GM21825 (cell line): ENCODE measurements around the gene SH3BP1.
"Not testable (repeated sequence)": the region's sequence is repeated elsewhere in the genome, so short reads cannot be mapped to it uniquely, and the experiment has no call there.

Experiments
- ATAC-seq: cut with Tn5 transposase; IDR thresholded peaks from one replicate; pipeline ENCODE4 v1.9.1; 2021; ENCODE audit warnings: mild to moderate bottlenecking, moderate library complexity; ENCODE audit not compliant: unreplicated experiment

Gene SH3BP1

DNA sequence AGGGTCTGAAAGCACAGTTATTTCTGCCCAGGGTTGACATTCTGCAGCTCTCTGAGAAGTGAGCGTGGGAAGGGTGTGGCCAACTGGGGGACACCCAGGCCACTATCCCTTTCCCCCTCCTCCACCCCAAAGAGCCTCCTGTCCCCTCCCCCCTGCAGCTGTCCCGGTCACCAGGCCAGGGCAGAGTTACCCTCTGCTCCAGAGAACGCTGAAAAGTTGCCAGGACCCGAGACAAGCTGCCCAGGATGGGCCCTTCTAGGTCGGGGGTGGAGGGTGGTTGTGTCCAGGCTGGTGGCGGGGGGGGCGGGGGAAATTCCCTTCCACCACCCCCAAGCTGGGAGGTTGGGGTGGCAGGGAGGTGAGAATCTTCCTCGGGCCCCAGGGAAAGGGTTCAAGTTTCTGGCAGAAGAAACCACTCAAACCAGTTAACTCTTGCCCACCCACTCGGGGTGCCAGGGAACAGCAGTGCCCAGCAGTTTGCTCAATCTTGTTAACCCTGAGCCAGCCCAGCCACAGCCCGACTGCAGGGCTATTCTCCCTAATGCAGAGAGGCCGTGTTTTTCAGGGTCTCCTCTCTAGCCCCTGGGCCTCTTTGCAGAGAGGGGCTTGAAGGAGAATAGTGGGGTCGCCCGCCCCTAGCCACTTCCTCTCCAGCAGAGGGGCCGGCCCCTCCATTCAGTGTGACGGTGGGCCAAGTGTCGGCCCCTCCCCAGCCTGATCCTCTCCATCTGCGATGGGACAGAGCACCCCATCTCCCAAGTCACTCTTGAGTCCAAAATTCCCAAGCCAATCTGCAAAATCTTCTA, 36.7 kb downstream of the SH3BP1 start:
- ATAC-seq: no peak

DNA sequence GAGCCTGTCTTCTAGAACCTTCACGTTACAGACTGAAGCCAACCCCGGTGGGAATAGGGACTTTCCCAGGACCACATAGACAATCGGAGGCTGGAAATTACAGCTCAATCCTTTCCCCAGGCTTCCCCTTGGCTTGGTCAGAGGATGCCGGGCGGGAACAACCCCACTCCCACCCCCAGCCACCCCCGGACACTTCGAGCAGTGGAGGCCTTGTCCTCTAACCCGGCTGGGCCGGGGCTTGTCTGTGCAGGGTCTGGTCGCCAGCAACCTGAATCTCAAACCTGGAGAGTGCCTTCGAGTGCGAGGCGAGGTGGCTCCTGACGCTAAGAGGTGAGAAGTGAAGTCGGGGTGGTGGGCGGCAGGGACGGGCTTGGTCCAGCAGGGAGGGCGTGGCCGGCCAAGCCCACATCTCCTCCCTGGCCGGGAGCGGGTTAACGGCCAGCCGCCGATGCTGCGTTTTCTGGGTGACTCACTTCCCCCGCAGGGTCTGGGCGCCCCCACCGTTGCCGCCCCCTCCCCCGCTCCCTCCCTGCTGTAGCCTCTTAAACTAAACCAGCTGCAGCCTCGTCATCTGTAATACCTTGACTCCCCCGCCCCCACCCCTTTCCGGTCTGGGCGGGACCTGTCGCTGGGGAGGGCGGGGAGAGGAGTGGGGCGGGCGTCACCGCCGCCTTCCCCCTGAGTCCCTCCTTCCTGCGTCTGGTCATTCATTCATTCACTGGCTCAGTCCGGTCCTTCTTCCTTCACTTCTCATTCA, 37.4 kb downstream of the SH3BP1 start:
- peak; percentile 35 for ATAC-seq

DNA sequence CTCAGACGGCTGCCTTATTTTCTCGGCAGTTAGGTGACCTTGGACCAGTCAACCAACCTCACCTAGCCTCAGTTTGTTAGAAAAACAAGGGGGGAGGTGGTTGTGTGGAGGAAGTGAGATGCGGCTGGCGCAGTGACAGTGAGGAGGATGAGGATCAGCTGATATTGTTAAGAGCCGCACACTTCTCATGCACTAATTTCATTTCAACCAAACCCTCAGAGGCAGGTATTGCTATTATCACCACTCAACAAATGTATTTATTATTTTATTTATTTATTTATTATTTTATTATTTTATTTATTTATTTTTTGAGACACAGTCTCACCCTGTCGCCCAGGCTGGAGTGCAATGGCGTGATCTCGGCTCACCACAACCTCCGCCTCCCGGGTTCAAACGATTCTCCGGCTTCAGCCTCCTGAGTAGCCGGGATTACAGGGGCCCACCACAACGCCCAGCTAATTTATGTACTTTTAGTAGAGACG, 38.1 kb downstream of the SH3BP1 start:
- no peak for ATAC-seq

DNA sequence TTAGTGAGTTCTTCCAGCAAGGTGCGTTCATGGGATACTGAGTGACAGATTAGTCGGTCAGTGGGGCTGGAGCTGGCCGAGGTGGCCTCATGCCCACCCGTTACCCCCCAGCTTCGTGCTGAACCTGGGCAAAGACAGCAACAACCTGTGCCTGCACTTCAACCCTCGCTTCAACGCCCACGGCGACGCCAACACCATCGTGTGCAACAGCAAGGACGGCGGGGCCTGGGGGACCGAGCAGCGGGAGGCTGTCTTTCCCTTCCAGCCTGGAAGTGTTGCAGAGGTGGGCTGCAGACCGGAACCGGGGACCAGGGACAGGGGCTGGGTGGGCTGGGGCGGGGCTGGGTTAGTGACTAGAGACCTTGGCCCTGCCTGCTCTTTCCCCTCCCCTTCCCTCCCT, 38.9 kb downstream of the SH3BP1 start:
- no peak for ATAC-seq

DNA sequence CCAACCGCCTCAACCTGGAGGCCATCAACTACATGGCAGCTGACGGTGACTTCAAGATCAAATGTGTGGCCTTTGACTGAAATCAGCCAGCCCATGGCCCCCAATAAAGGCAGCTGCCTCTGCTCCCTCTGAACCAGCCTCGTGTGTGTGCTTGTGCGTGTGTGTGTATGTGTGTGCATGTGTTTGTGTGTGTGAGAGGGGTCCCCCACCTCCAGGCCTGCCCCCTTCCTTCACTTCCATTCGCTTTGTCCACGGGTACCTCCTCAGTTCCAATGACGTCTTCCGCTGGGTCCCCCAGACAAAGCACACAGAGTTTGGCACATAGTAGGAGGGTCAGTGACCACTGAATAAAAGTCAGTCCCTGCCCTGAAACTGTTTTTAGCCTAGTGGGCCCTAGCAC, 40.2 kb downstream of the SH3BP1 start:
- ATAC-seq: no peak

DNA sequence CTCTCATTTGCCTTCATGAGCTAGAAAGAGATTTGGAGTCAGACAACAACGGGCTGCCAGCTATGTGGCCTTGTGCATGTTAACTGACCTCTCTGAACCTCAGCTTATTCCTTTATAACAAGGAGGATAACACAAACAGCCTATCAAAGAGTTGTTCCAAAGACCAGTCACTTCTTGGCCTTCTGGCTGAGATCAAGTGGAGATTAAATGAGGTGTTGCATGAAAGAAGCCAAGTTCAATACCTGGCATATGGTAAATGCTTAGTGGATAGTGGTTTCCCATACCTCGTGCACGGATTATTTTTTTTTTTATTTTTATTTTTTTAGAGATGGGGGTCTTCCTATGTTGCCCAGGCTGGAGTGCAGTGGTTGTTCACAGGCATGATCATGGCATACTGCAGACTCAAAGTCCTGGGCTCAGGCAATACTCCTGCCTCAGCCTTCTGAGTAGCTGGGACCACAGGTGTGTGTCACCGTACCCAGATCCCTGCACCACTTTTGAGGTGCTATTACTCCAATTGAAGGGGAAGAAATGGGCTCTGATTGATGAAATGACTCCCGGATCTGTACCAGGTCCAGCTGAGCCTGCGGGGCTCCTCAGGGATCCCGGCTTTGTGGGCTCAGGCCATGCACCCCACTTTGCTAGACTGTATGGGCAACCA, 40.9 kb downstream of the SH3BP1 start:
- no peak for ATAC-seq

DNA sequence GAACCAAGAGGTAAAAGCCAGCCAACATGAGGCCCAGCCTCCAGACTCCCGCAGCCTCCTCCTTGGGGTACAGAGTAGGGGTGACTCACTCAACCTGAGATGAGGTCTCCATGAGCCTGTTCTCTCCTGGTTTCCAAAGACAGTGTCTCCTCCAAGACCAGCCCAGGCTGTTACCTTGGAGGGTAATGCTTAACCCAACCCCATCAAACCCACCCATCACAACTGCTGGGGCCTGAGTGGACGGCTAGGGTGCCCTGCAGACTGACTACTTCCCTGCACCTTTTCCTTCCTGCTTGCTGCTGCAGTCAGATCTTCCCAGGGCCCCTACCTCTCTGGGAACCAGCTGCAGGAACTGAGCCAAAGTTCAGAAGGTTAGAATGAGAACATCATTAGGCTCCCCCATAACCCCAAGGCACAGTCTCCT, 41.5 kb downstream of the SH3BP1 start:
- ATAC-seq: no peak

DNA sequence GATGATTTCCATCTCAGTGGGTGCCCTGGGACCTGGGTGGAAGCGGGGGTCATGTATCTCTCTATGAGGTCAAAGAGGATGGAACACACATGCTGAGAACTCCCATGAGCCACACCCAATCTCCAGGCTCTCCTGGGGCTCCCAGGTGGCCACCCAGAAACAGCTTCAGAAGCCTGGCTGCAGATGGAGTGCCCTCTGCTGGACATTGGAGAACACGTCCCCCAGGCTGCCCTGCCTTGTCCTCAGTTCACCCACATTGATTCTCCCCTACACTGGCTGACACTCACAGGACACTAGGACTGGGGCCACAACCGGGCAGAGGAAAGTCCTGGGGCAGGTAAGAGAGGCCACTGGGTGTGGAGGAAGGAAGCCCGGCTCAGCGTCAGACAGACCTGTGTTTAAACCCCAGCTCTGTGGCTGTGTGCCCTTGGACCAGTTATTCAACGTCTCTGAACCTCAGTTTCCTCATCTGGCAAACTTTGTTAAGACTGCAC, 42.1 kb downstream of the SH3BP1 start:
- no peak for ATAC-seq

DNA sequence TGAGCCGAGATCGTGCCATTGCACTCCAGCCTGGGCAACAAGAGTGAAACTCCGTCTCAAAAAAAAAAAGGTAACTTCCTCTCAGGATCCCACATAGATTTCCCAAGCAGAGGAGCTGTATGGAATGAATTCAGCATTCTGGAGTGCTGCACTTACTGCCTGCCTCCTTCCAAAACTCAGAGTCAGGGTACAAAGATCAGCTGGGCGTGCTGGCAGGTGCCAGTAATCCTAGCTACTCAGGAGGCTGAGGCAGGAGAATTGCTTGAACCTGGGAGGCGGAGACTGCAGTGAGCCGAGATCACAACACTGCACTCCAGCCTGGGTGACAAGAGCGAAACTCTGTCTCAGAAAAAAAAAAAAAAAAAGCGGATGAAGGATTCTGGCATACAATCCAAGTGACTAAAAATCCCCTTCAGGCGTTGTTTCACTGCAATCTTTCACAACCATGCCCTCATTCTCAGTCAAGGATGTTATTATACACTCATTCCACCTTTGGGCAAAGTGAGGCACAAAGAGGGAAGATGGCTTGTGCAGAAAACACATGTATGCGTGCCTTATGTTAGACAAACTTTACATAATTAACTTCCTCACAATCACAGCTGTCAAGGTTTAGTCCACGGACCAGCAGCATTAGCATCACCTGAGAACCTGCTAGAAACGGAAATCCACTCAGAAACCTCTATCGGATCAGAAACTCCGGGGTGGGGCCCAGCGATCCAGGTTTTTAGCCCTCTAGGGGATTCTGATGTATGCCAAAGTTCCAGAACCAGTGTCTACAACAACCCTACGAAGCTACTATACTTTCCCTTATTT, 45.5 kb downstream of the SH3BP1 start:
- no peak for ATAC-seq

DNA sequence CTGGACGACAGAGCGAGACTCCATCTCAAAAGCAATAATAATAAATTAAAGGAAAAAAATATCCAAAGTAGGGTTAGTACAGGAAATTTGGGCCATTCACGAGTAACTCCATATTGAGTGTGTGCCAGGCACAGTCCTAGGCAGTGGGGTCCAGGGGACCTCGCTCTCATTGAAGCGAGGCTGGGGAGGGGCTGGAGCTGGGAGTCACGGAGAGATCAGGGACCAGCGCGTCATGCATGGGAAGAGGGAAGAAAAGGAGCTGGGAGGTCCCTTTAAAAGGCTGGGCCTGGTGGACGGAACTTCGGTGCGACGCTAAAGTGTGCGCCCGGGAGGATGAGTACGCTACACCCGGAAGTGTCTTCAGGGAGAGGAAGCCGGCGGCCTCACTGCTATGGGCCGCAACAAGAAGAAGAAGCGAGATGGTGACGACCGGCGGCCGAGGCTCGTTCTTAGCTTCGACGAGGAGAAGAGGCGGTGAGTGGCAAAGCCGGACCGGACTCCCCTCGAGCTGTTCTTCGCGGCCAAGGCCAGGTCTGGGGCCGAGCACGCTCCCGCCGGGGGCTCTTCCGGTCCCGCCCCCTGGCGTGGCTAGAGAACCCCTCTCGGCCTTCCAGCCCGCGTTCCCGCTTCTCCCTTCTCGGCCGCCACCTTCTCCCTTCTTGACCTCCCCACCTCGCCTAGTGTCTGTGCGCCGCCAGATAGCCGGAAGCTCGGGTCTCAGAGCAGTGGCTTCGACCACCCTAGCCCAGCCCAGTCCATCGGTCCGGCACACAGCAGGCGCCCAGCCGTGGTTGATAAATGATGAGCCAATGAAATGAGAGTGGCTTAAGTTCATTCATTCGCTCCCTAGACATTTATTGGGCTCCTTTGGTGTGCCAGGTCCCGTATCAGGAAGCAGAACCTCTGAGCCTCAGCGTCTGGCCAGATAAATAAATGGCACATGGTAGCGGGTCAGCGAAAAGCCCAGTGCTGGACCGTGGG, 46.8 kb downstream of the SH3BP1 start, which contains the start of gene NOL12:
Gene NOL12 (plus strand): TSS at position 342 of the 981 bp plus-strand sequence. CDS start 50 bp downstream, at position 392.
- peak; percentile 61 for ATAC-seq

DNA sequence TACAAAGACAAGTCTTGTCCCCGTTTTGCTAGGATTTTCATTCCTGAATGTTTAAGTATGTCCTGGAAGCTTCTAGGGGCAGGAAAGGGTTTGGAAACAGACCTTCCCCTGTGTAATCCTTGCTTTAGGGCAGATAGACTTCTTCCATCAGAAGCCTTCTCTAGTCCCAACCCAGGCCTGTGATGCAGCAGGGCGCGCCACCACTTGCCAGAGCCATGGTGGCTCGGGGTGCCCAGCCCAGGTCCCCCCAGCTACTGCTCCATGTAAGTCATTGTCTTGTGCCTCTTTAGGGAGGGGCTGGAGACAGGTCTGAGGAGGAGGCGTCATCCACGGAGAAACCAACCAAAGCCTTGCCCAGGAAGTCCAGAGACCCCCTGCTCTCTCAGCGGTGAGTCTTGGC, 50.9 kb downstream of the SH3BP1 start:
- ATAC-seq: no peak

DNA sequence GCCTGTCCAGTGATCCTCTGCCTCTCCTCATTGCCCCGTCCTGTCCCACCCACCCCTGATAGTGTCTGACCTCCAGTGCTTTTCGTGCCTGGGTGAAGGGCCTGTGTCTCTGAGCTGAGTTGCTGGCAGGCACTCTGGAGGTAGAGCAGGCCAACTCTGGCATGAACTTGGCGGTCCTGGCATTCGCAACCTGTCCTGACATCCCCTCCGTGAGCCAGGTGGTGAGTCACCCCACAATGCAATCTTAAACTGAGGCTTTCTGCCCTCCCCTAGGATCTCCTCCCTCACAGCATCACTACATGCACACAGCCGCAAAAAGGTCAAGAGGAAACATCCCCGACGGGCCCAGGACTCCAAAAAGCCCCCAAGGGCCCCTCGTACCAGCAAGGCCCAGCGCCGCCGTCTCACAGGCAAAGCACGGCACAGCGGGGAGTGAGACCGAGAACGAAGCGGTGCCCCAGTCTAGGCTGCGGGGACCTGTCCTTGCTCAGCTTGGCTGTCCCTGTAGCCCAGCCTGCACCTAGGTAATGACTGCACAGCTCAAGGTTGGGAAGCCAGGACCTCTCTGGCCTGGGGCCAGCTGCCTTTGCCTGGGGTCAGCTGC, 51.5 kb downstream of the SH3BP1 start:
- no peak for ATAC-seq

DNA sequence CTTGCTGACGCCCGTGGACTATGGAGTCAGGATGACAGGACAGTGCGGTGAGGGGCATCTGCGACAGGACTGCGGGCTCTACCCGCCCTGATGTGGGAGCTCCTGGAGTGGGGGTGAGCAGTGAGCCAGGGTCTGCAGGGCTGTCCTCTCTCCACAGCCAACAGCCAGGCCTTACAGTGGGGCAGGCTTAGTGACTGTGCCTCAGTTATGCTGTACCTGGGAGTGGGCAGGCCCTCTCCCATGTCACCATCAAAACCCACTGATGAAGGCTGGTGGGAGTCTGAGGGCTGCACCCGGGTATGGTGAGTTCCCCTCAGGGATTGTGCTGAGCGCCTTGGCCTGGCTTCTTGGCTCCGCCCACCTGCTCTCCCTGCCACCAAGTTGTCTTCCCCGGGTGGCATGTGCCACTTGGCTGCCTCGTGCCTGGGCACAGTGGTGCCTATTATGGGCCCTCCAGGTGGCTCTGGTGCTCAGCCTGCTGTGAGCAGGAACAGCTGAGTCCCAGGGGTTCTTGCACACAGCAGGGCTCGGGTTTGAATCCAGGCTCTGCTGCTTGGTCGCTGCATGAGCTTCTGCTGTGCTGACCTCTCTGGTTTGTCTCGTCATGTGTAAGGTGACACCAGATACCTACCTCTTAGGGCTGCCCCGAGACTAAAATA, 53.3 kb downstream of the SH3BP1 start:
- no peak for ATAC-seq

DNA sequence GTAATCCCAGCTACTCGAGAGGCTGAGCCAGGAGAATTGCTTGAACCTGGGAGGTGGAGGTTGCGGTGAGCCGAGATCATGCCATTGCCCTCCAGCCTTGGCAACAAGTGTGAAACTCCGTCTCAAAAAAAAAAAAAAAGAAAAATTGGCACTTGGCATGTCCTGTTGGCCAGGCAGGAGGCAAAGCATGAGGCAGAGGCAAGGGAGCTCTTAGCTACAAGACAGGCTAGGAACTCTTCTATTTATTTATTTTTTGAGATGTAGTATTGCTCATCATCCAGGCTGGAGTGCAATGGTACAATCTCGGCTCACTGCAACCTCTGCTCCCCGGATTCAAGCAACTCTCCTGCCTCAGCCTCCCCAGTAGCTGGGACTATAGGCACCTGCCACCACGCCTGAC, 54.7 kb downstream of the SH3BP1 start:
- ATAC-seq: not testable (repeated sequence)

DNA sequence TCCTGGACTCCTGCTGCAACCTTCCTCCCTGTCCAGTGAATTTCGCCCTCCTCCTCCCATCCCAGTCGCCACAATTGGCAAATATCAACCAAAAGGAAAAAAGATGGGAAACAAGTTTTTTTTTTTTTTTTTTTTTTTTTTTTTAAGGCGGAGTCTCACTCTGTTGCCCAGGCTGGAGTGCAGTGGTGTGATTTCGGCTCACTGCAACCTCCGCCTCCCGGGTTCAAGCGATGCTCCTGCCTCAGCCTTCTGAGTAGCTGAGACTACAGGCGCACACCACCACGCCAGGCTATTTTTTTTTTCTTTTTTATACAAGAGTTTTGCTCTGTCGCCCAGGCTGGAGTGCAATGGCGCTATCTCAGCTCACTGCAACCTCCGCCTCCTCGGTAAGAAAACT, 56.8 kb downstream of the SH3BP1 start:
- not testable (repeated sequence) for ATAC-seq

DNA sequence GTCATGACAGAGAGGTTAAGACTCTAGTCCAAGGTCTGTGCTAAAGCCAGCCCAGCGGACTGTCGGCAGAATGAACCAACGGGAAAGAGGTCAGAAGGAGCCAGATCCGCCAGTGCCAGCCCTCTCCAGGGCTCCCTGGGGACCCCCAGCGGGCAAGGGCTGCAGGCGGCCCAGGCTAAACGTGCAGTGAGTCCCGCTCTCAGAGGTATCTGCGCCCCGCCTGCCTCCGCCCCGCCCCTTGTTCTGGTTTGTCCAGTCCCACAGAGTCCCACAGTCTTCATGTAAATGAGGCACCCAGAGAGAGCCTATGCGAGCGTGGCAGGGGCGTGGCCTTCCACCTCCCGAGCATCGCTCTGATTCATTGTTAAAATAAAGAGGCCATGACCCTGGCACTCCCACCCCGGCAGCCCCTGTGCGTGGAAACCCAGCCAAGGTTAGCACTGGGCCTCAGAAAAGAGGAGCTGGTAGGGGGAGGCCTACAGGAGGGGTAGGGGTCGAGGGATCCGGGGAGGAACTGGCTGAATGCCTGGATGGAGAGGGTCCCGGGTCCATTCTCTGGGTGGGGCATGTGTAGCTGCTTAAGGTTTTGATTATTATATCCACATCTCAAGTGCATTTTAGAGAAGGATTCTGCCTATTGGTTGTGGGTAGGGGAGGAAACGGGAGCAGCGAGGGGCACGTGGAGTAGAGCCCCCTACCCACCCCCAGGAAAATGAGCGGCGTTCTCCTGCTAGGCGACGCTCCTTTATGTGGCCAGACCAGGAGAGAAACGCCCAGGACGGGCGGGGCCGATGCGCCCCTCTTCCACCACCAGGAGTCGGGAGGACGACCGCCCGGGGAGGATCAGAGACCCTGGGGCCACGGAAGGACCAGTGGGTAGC, 57.4 kb downstream of the SH3BP1 start, which contains the start of gene TRIOBP:
Gene TRIOBP (plus strand): TSS at position 392 of the 881 bp plus-strand sequence. CDS start 4,318 bp downstream, outside the sequence.
- ATAC-seq: peak; percentile 91

DNA sequence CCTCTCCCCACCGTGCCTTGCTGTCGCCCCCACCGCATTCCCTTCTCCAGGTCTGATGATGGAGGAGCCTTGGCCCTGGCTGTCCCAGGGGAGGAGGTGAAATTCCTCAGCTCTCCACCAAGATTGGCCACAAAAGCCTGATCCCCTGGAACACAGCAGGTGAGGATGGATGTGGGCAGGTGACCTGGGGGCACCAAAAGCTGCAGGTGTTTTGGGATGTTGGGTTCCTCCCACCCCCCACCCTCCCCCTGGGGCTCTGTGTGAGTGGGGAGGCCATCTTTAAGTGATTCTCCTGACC, 58.0 kb downstream of the SH3BP1 start:
- no peak for ATAC-seq
